Activated naive CD4-positive, alpha-beta T cell treated with anti-CD3 and anti-CD28 coated beads, Interleukin-2, amount 50 U/mL, for 24 hours (primary cell): ENCODE measurements around the gene SCAMP3.

Experiments
- H3K27ac Mint-ChIP-seq: one replicate; pipeline ENCODE4 v1.8.0; 2021; ENCODE audit warnings: mild to moderate bottlenecking, mixed read lengths
- H3K27me3 Mint-ChIP-seq: one replicate; pipeline ENCODE4 v1.8.0; 2021; ENCODE audit warnings: mixed read lengths
- H3K36me3 Mint-ChIP-seq: one replicate; pipeline ENCODE4 v1.8.0; 2021; ENCODE audit warnings: mixed read lengths
- H3K4me1 Mint-ChIP-seq: one replicate; pipeline ENCODE4 v1.8.0; 2021; ENCODE audit warnings: mixed read lengths
- H3K4me3 Mint-ChIP-seq: one replicate; pipeline ENCODE4 v1.8.0; 2021; ENCODE audit warnings: mild to moderate bottlenecking, mixed read lengths
- H3K9me3 Mint-ChIP-seq: one replicate; pipeline ENCODE4 v1.8.0; 2021; ENCODE audit warnings: mixed read lengths

Gene SCAMP3

DNA sequence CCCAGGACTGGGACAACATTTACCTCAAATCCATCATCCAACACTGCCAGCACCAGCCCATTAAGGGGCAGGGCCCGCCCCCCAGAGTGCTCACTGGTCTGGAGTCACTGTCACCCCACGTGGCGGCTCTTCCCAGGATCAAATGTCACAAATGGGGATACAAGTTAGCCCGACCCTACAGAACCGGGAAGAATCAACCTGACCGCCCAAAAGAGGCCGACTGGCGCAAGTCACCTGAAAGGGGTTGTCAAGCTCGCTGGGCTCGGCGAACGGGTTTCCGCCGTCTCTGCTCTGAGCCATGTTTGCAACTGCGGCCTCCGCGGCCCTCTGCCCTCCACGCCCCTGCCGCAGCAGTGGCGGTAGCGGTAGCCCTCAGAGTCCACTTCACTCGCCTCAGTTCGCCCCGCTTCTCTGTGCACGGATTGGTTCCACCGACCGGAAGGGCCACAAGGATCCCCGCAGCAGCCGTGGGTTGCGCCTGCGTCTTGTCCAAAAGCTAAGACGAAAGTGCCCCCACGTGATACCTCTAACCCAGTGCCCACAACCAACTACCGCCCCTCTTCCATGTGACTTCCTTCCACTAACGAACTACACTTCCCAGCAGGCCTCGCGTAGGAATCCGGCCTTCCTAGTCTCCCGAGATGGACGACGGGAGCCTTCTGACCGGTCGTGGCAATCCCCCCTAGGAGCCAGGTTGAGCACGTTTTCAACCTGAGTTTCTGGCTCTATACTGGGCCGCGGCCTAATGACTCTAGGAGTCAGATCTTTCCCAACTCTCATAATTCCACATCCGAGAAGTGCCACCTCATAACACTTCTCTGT lies at the start of gene SCAMP3:
Gene SCAMP3, minus strand, starts transcription at position 509 of the 822 bp plus-strand sequence. Its CDS starts 209 bp downstream, at position 300.
- Mint-ChIP-seq H3K27ac (peak within 1 kb of the TSS; percentile 95), H3K9me3 (no peaks in the 10 kb centered on the region)

GRCh38 chr1:155309423-155310021 lies 47.4 kb upstream of the SCAMP3 start:
- peaks cover 27% of the 10 kb centered on the region for H3K4me1 Mint-ChIP-seq
- peak overlapping the region; percentile 93 for H3K27ac Mint-ChIP-seq
- peak overlapping the region; percentile 99 for H3K4me3 Mint-ChIP-seq
- peaks cover 12% of the 10 kb centered on the region for H3K36me3 Mint-ChIP-seq
- no peaks in the 10 kb centered on the region for H3K27me3 Mint-ChIP-seq
- no peaks in the 10 kb centered on the region for H3K9me3 Mint-ChIP-seq

More for the DNA sequence above, at the start of gene SCAMP3:
- H3K4me1 Mint-ChIP-seq: peaks cover 42% of the 10 kb centered on the region
- peak within 1 kb of the TSS; percentile 99 for H3K4me3 Mint-ChIP-seq
- peaks cover 27% of the 10 kb centered on the region for H3K36me3 Mint-ChIP-seq
- H3K27me3 Mint-ChIP-seq: no peaks in the 10 kb centered on the region

- H3K9me3 Mint-ChIP-seq: no peaks in the 10 kb centered on the region
- peaks cover 27% of the 10 kb centered on the region for H3K4me1 Mint-ChIP-seq
- H3K36me3 Mint-ChIP-seq: peaks cover 12% of the 10 kb centered on the region
- peak within 1 kb of the TSS; percentile 93 for H3K27ac Mint-ChIP-seq
- H3K4me3 Mint-ChIP-seq: peak within 1 kb of the TSS; percentile 99
- H3K27me3 Mint-ChIP-seq: no peaks in the 10 kb centered on the region
These were observed 46.6 kb upstream of the SCAMP3 start, which contains the start of gene FDPS for GRCh38 chr1:155308493-155309422. TSS of gene FDPS (plus strand) at chr1:155308866. CDS start at chr1:155309790, 924 bp downstream.

DNA sequence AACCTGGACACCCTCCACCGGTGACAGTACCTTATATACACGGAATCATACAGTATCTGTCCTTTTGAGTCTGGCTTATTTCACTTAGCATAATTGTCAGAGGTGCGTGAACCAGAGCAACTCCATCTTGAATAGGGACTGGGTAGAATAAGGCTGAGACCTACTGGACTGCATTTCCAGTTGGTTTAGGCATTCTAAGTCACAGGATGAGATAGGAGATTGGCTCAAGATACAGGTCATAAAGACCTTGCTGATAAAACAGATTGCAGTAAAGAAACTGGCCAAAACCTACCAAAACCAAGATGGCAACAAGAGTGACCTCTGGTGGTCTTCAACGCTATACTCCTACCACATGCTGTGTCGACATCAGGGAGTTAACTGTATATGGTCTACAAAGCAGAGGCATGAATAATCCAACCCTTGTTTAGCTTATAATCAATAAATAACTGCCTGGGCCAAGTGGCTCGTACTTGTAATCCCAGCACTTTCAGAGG lies 45.1 kb upstream of the SCAMP3 start:
- Mint-ChIP-seq H3K4me1 (peaks cover 23% of the 10 kb centered on the region), H3K36me3 (peaks cover 6% of the 10 kb centered on the region), H3K4me3 (peak overlapping the region; percentile 38), H3K9me3 (no peaks in the 10 kb centered on the region), H3K27ac (peak overlapping the region; percentile 30), H3K27me3 (no peaks in the 10 kb centered on the region)

DNA sequence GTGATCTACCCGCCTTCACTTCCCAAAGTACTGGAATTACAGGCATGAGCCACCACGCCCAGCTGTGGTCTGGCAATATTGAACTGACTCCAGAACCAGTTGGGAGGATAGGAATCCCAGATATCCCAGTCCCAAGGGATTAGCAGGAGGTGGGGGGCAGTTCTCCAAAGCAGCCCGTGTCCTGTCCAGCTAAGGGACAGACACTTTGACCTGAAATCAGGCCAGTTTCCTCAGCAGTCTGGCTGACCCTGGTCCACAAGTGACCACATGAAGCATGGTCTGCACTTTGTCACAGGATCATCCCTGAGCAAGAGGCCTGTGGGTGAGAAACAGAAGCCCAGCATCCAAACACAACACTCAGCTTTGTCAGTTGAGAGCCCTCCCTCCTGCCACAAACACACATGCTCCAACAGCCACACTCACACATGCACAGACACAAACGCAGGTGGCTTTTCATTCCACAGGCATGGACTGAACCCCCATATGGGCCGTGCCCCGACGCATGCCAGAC lies 43.8 kb upstream of the SCAMP3 start:
- Mint-ChIP-seq H3K9me3 (no peaks in the 10 kb centered on the region), H3K4me3 (no peak overlapping the region), H3K4me1 (peaks cover 17% of the 10 kb centered on the region), H3K27me3 (no peaks in the 10 kb centered on the region), H3K36me3 (peaks cover 3% of the 10 kb centered on the region), H3K27ac (peak overlapping the region; percentile 76)

DNA sequence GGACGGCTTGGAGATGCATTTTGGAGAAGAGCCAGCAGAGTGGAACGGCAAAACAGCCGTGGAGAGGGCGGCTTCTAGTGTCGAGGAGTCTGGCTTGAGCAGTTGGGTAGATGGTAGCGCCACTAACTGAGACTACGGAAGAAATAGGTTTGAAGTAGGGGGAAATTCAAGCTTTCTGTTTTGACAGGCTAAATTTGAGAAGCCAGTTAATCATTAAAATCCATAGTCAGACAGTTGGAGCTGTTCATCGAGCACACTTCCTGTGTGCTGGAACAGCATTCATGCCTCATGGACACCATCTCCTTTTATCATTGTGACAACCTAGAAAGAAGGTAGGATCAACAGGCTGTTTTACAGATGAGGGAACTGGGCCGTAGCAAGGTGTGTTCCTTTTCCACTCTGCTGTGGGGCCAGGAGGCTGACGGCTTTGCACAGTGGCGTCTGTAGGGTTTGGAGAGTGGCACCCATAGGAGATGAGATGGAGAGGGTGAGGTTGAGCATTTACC lies 42.5 kb upstream of the SCAMP3 start:
- Mint-ChIP-seq H3K27ac (no peak overlapping the region), H3K27me3 (no peaks in the 10 kb centered on the region), H3K4me1 (peaks cover 8% of the 10 kb centered on the region), H3K9me3 (no peaks in the 10 kb centered on the region), H3K4me3 (no peak overlapping the region), H3K36me3 (no peaks in the 10 kb centered on the region)

- Mint-ChIP-seq H3K4me3 (no peak within 1 kb of the TSS), H3K9me3 (no peaks in the 10 kb centered on the region), H3K4me1 (no peaks in the 10 kb centered on the region), H3K36me3 (no peaks in the 10 kb centered on the region), H3K27ac (no peak within 1 kb of the TSS), H3K27me3 (peaks cover 5% of the 10 kb centered on the region)
These were observed 39.2 kb upstream of the SCAMP3 start, which contains the start of gene PKLR for GRCh38 chr1:155301342-155301841. TSS of gene PKLR (minus strand) at chr1:155301438. CDS start at chr1:155301395, 43 bp downstream.

DNA sequence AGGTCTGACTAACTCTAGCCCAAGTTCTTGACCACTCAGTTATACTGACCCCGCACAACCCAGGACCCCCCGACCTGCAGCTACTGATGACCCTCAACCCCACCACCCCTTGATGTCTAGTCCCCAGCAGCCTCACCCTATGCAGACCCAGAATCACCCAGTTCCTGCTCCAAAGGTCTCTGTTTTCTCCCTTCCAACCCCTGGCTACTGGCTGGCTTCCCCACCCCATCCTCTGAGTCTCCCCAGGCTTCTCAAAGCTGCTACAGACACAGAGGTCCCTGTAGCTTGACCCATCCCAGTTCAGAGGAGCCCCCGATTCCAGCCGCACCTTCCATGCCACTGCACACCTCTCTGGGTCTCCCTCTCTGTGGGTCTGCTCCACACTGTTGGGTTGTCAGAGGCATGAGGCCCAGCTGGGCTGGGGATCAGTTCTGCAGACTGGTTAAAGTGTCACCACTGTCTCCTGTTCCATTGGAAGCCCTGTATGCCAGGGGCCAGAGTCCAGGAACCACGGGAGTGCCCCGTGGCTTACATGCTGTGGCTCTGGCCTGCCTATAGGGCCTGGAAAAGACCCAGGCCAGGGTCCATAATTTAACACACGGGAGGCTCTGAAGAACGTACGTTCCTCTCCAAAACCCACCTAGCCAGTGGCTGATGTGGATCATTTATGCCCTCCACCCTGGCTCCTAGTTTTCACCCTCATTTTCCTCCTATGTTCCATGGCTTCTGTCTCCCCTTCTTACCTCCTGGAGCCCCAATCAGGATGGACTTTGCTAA lies 38.6 kb upstream of the SCAMP3 start:
- H3K4me1 Mint-ChIP-seq: no peaks in the 10 kb centered on the region
- H3K4me3 Mint-ChIP-seq: no peak overlapping the region
- no peak overlapping the region for H3K27ac Mint-ChIP-seq
- H3K36me3 Mint-ChIP-seq: no peaks in the 10 kb centered on the region
- H3K27me3 Mint-ChIP-seq: peaks cover 9% of the 10 kb centered on the region
- no peaks in the 10 kb centered on the region for H3K9me3 Mint-ChIP-seq

GRCh38 chr1:155300024-155300423 lies 37.9 kb upstream of the SCAMP3 start:
- H3K4me1 Mint-ChIP-seq: peaks cover under 1% of the 10 kb centered on the region
- H3K9me3 Mint-ChIP-seq: no peaks in the 10 kb centered on the region
- H3K27ac Mint-ChIP-seq: no peak overlapping the region
- H3K36me3 Mint-ChIP-seq: no peaks in the 10 kb centered on the region
- H3K4me3 Mint-ChIP-seq: no peak overlapping the region
- H3K27me3 Mint-ChIP-seq: peaks cover 11% of the 10 kb centered on the region

- no peaks in the 10 kb centered on the region for H3K36me3 Mint-ChIP-seq
- peaks cover 20% of the 10 kb centered on the region for H3K27me3 Mint-ChIP-seq
- H3K9me3 Mint-ChIP-seq: no peaks in the 10 kb centered on the region
- no peak overlapping the region for H3K4me3 Mint-ChIP-seq
- no peak overlapping the region for H3K27ac Mint-ChIP-seq
- H3K4me1 Mint-ChIP-seq: peaks cover 4% of the 10 kb centered on the region
These were observed 35.2 kb upstream of the SCAMP3 start for GRCh38 chr1:155297384-155297783.

DNA sequence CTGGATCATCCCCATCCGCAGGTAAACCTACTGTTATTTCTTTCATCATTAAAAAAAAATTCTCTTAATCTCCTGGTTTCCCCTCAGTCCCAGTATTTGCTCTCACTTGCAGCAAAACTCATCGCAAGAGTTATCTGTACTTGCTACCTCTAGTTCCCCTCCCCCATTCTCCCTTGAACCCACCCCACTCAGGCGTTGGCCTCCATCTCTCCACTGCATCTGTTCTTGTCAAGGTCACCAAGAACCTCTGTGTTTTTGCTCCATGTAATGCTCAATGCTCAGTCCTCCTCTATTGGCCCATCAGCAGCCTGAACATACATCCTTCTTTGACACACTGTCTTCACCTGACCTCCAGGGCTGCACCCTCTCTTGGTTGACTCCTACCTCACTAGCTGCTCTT lies 34.5 kb upstream of the SCAMP3 start:
- H3K9me3 Mint-ChIP-seq: no peaks in the 10 kb centered on the region
- no peak overlapping the region for H3K27ac Mint-ChIP-seq

DNA sequence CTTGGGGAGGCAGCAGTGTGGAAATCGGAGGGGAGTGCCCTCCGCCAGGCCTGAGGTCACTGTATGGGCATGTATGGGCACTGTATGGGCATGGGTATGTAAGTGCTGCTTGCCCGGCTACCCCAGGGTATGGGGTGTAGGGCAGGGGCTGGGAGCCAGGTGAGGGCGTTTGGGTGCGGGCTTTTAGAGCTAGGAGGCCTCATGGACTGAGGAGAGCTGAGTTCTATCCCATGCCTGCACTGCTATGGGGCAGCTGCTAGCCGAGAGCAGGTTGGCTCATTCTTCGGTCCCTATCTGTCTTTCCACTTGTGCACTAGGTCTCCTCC lies 33.7 kb upstream of the SCAMP3 start:
- Mint-ChIP-seq H3K27me3 (peaks cover 20% of the 10 kb centered on the region), H3K4me1 (peaks cover 4% of the 10 kb centered on the region), H3K36me3 (no peaks in the 10 kb centered on the region), H3K9me3 (no peaks in the 10 kb centered on the region), H3K4me3 (no peak overlapping the region), H3K27ac (no peak overlapping the region)

More for the DNA sequence above, 34.5 kb upstream of the SCAMP3 start:
- H3K4me3 Mint-ChIP-seq: no peak overlapping the region
- H3K4me1 Mint-ChIP-seq: peaks cover 4% of the 10 kb centered on the region
- H3K36me3 Mint-ChIP-seq: no peaks in the 10 kb centered on the region
- H3K27me3 Mint-ChIP-seq: peaks cover 20% of the 10 kb centered on the region

DNA sequence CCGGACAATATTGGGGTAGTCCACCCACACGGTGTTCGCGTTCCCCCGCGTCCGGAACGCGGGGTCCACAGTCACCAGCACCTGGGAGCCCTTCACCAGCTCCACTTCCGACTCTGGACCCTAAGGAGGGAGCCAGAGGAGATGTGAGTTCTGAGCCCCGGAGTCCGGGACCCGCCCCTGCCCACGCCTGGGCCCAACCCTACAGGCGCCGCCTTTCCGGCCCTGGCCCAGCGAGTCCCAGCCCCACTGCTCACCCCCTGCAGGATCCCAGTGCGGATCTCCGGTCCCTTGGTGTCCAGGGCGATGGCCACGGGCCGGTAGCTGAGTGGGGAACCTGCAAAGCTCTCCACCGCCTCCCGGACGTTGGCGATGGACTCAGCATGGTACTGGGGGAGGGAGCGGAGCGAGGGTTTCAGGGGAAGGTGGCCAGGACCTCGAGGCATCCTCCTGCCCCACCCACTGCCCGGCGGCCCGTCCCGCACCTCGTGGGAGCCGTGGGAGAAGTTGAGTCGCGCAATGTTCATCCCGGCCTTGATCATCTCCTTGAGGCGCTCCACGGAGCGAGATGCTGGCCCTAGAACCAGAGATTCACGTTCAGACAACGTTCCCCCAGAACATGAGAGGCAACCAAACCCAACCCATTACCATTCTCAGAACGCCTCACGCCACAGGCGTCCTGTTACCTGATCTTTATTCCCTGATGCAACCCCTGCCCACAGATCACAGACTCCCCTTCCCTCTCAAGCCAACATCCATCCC lies 33.2 kb upstream of the SCAMP3 start:
- Mint-ChIP-seq H3K4me1 (peaks cover 4% of the 10 kb centered on the region), H3K27me3 (peaks cover 20% of the 10 kb centered on the region), H3K4me3 (no peak overlapping the region), H3K9me3 (no peaks in the 10 kb centered on the region), H3K27ac (no peak overlapping the region), H3K36me3 (no peaks in the 10 kb centered on the region)
